RWPE2 (cell line): ENCODE measurements around the gene SCG3.

Source experiments
- ATAC-seq: fragments of 200-7000 bp; cut with Tn5 transposase; 3 replicates; pipeline ENCODE4 v1.9.1; 2021; ENCODE audit warnings: low read depth
- DNase-seq: peaks from one replicate; pipeline ENCODE4 v3.0.0-alpha.2; 2020; ENCODE audit warnings: low spot score
- H3K27ac ChIP-seq: fragments of 450-650 bp; 2 replicates; pipeline ENCODE4 v1.5.1; 2017; ENCODE audit warnings: mild to moderate bottlenecking; ENCODE audit not compliant: poor library complexity, severe bottlenecking
- H3K27me3 ChIP-seq: fragments of 250-450 bp; sonication (Bioruptor Pico); 2 replicates; pipeline ENCODE4 v1.5.1; 2021; ENCODE audit warnings: mild to moderate bottlenecking, moderate library complexity; ENCODE audit not compliant: insufficient read depth, poor library complexity, severe bottlenecking
- H3K36me3 ChIP-seq: fragments of 250-450 bp; sonication (Bioruptor Pico); 2 replicates; pipeline ENCODE4 v1.5.1; 2020; ENCODE audit warnings: low read depth, mild to moderate bottlenecking, moderate library complexity
- H3K4me1 ChIP-seq: fragments of 250-450 bp; sonication (Bioruptor Pico); 2 replicates; pipeline ENCODE4 v1.5.1; 2021; ENCODE audit warnings: mild to moderate bottlenecking, moderate library complexity; ENCODE audit not compliant: insufficient read depth, poor library complexity, severe bottlenecking
- H3K4me3 ChIP-seq: fragments of 250-450 bp; sonication (Bioruptor Pico); 2 replicates; pipeline ENCODE4 v1.5.1; 2021; ENCODE audit warnings: mild to moderate bottlenecking, moderate library complexity; ENCODE audit not compliant: severe bottlenecking
- H3K9me3 ChIP-seq: fragments of 250-450 bp; sonication (Bioruptor Pico); 2 replicates; pipeline ENCODE4 v1.5.1; 2021; ENCODE audit warnings: mild to moderate bottlenecking, moderate library complexity; ENCODE audit not compliant: severe bottlenecking
- TF ChIP-seq, protein P1 (sequence below): fragments of 450-650 bp; IDR thresholded peaks from one replicate; pipeline ENCODE4 v1.5.1; 2017; ENCODE audit warnings: mild to moderate bottlenecking, moderate library complexity; ENCODE audit not compliant: poor library complexity, severe bottlenecking

Gene SCG3

DNA sequence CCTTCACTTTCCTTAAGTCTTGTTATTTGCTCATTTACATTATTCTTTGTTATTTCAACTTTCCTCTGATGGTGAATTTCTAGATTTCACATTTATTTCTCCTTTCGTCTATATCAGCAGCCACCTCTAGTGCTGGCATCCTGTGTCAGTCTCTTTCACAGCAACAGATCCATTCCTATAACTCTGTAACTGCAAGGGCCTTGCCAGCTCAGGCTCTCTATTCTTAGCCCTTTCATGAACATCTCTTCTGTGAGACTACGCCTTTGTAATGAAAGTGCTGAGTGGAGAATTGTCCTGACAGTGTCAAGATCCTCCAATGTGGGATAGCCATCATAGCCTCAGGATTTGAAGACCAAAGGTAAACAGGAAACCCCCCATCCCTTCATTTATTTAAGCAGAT, 3.9 kb upstream of the SCG3 start:
- H3K36me3 ChIP-seq = no peaks in the 10 kb centered on the region
- ATAC-seq (no peak), DNase-seq (no peak)
- no peak overlapping the region for H3K4me3 ChIP-seq
- H3K27me3 ChIP-seq = peaks cover 14% of the 10 kb centered on the region
- H3K9me3 ChIP-seq = no peaks in the 10 kb centered on the region
- no peak overlapping the region for H3K27ac ChIP-seq
- H3K4me1 ChIP-seq = no peaks in the 10 kb centered on the region
- TF ChIP-seq, protein P1, sequence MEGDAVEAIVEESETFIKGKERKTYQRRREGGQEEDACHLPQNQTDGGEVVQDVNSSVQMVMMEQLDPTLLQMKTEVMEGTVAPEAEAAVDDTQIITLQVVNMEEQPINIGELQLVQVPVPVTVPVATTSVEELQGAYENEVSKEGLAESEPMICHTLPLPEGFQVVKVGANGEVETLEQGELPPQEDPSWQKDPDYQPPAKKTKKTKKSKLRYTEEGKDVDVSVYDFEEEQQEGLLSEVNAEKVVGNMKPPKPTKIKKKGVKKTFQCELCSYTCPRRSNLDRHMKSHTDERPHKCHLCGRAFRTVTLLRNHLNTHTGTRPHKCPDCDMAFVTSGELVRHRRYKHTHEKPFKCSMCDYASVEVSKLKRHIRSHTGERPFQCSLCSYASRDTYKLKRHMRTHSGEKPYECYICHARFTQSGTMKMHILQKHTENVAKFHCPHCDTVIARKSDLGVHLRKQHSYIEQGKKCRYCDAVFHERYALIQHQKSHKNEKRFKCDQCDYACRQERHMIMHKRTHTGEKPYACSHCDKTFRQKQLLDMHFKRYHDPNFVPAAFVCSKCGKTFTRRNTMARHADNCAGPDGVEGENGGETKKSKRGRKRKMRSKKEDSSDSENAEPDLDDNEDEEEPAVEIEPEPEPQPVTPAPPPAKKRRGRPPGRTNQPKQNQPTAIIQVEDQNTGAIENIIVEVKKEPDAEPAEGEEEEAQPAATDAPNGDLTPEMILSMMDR = no peak

GRCh38 chr15:51678096-51678495, 3.2 kb upstream of the SCG3 start:
- TF ChIP-seq, protein P1 = no peak
- H3K4me3 ChIP-seq = no peak overlapping the region
- ATAC-seq (no peak), DNase-seq (no peak)
- no peaks in the 10 kb centered on the region for H3K36me3 ChIP-seq
- no peaks in the 10 kb centered on the region for H3K4me1 ChIP-seq
- H3K27me3 ChIP-seq = peaks cover 20% of the 10 kb centered on the region
- no peak overlapping the region for H3K27ac ChIP-seq
- H3K9me3 ChIP-seq = no peaks in the 10 kb centered on the region

GRCh38 chr15:51680321-51680720, 982 bp upstream of the SCG3 start:
- no peaks in the 10 kb centered on the region for H3K4me1 ChIP-seq
- TF ChIP-seq, protein P1 = no peak
- H3K4me3 ChIP-seq = no peak overlapping the region
- H3K9me3 ChIP-seq = no peaks in the 10 kb centered on the region
- no peaks in the 10 kb centered on the region for H3K36me3 ChIP-seq
- ATAC-seq = no peak
- no peak overlapping the region for H3K27ac ChIP-seq
- DNase-seq = no peak
- H3K27me3 ChIP-seq = peaks cover 41% of the 10 kb centered on the region

GRCh38 chr15:51687565-51687964, 6.3 kb downstream of the SCG3 start:
- H3K9me3 ChIP-seq = no peaks in the 10 kb centered on the region
- no peak overlapping the region for H3K27ac ChIP-seq
- H3K4me3 ChIP-seq = no peak overlapping the region
- no peaks in the 10 kb centered on the region for H3K36me3 ChIP-seq
- ATAC-seq (peak; percentile 76), DNase-seq (no peak)
- TF ChIP-seq, protein P1 = no peak
- H3K4me1 ChIP-seq = no peaks in the 10 kb centered on the region
- H3K27me3 ChIP-seq = peaks cover 60% of the 10 kb centered on the region

DNA sequence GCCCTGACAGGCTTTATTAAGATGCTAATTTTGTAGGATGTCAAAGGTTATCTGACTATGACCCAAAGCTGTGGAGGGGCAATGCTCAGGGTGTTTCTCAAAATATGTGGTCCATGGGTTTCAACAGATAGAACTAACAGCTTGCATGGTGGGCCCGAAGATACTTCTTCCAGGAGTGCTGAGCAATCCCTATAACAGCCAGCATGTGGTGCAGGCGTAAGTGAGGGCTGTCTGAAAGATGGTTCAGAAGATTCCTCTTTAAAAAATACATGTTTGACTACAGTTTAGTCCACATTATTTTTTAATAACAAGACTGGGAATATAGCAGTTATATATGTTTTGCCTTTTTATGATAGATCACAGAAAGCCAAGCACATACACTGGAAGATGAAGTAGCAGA, 7.6 kb downstream of the SCG3 start:
- DNase-seq (no peak), ATAC-seq (peak; percentile 32; the same call in 1 of the 3 replicates)
- no peak overlapping the region for H3K4me3 ChIP-seq
- H3K36me3 ChIP-seq = no peaks in the 10 kb centered on the region
- no peaks in the 10 kb centered on the region for H3K4me1 ChIP-seq
- H3K27ac ChIP-seq = no peak overlapping the region
- H3K9me3 ChIP-seq = no peaks in the 10 kb centered on the region
- H3K27me3 ChIP-seq = peaks cover 61% of the 10 kb centered on the region
- TF ChIP-seq, protein P1 = peak; percentile 15
